Mesendoderm (in vitro differentiated cells): ENCODE measurements around the gene CTNNA1.

ENCODE experiments used
- DNase-seq: peaks from one replicate; pipeline ENCODE4 v3.0.0; 2013
- H2AK5ac ChIP-seq: 2 replicates; pipeline ENCODE4 v1.6.1; 2013; ENCODE audit warnings: low read length, inconsistent platforms
- H2BK120ac ChIP-seq: 2 replicates; pipeline ENCODE4 v1.6.1; 2013; ENCODE audit warnings: low read depth, mild to moderate bottlenecking, low read length, moderate library complexity, mixed read lengths
- H2BK15ac ChIP-seq: replicated peaks from 2 replicates; pipeline ENCODE4 v1.6.1; 2013; ENCODE audit warnings: low read depth, mild to moderate bottlenecking, moderate library complexity
- H2BK5ac ChIP-seq: 2 replicates; pipeline ENCODE4 v1.6.1; 2013; ENCODE audit warnings: low read length, inconsistent platforms
- H3K18ac ChIP-seq: 2 replicates; pipeline ENCODE4 v1.6.1; 2013; ENCODE audit warnings: mild to moderate bottlenecking, low read length, mixed read lengths
- H3K23ac ChIP-seq: one replicate; pipeline ENCODE4 v1.6.1; 2013; ENCODE audit warnings: low read length
- H3K27ac ChIP-seq: 2 replicates; pipeline ENCODE4 v1.5.1; 2013; ENCODE audit warnings: low read depth, mild to moderate bottlenecking, inconsistent platforms, low read length, moderate library complexity
- H3K27me3 ChIP-seq: 2 replicates; pipeline ENCODE4 v1.6.1; 2013; ENCODE audit warnings: low read length, control low read depth, mild to moderate bottlenecking, inconsistent platforms; ENCODE audit not compliant: insufficient read depth, poor library complexity
- H3K36me3 ChIP-seq: 2 replicates; pipeline ENCODE4 v1.6.1; 2013; ENCODE audit warnings: low read length, inconsistent platforms; ENCODE audit not compliant: control insufficient read depth, insufficient read depth
- H3K4ac ChIP-seq: one replicate; pipeline ENCODE4 v1.6.1; 2013; ENCODE audit warnings: low read depth, mild to moderate bottlenecking, low read length, moderate library complexity
- H3K4me1 ChIP-seq: 2 replicates; pipeline ENCODE4 v1.6.1; 2013; ENCODE audit warnings: low read depth, low read length, inconsistent platforms; ENCODE audit not compliant: control insufficient read depth
- H3K4me2 ChIP-seq: 2 replicates; pipeline ENCODE4 v1.6.1; 2013; ENCODE audit warnings: low read length
- H3K4me3 ChIP-seq: 2 replicates; pipeline ENCODE4 v1.5.1; 2013; ENCODE audit warnings: mild to moderate bottlenecking, low read length
- H3K56ac ChIP-seq: one replicate; pipeline ENCODE4 v1.6.1; 2013; ENCODE audit warnings: low read length
- H3K79me1 ChIP-seq: 2 replicates; pipeline ENCODE4 v1.6.1; 2013; ENCODE audit warnings: low read length, inconsistent platforms
- H3K79me2 ChIP-seq: 2 replicates; pipeline ENCODE4 v1.6.1; 2013; ENCODE audit warnings: mild to moderate bottlenecking, low read length; ENCODE audit not compliant: control insufficient read depth, insufficient read depth
- H3K9ac ChIP-seq: 2 replicates; pipeline ENCODE4 v1.6.1; 2013; ENCODE audit warnings: low read length, inconsistent platforms
- H4K5ac ChIP-seq: one replicate; pipeline ENCODE4 v1.6.1; 2013; ENCODE audit warnings: low read length
- H4K8ac ChIP-seq: one replicate; pipeline ENCODE4 v1.6.1; 2013; ENCODE audit warnings: low read depth, mild to moderate bottlenecking, control low read depth, low read length, moderate library complexity
- WGBS: extraction: QIAGEN DNeasy Blood & Tissue Kit; methylation state at CpG from one replicate; pipeline ENCODE4 v1.1.7; 2013; ENCODE audit warnings: low lambda C conversion rate, missing lambda C conversion rate; ENCODE audit not compliant: insufficient coverage; ENCODE audit errors: extremely low coverage; 5-methylcytosine and 5-hydroxymethylcytosine counted together

The CTNNA1 gene

DNA sequence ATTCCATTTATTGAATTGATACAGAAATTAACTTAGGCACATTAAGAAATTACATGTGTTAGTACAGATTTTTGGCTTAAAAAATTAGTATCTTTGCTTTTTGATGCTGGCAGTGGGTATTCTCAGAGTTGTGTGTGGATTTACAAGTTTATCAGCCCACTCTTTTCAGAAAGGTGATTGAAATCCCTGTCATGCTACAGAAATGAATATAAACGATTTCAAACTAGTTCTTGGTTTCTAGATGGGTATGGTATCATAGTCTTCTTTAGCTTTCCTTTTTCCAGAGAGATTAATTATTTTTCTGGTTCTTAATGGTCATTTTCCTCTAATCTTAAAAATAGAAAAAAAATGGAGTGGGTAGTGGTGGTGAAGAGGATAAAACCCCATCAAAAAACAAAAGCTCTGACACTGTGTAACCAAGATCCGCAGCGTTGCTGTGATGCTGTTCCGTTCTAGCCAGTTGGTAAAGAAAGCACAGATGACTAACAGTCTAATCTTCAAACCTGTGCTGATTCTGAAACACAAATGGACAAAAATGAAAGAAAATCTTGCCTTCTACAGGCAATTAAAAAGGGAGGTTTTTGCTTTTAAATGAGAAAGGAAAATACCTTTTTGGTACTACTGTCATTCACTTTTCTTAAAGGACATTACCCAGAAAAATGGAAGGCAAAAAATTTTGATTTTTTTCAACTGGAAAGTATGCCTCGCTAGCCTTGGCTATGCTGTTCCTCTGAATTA lies 116.7 kb downstream of the CTNNA1 start:
- no peak overlapping the region for H3K56ac ChIP-seq
- H3K23ac ChIP-seq, result no peak overlapping the region
- DNase-seq, result no peak
- H2AK5ac ChIP-seq, result no peak overlapping the region
- H3K18ac ChIP-seq, result peak overlapping the region; percentile 60
- H2BK5ac ChIP-seq, result no peak overlapping the region
- H2BK120ac ChIP-seq, result no peak overlapping the region
- no peaks in the 10 kb centered on the region for H3K4me1 ChIP-seq
- peak overlapping the region; percentile 56 for H4K8ac ChIP-seq
- H2BK15ac ChIP-seq, result no peak overlapping the region
- H3K79me2 ChIP-seq, result peaks cover 20% of the 10 kb centered on the region
- no peak overlapping the region for H4K5ac ChIP-seq
- no peak overlapping the region for H3K27ac ChIP-seq
- peaks cover 16% of the 10 kb centered on the region for H3K79me1 ChIP-seq
- WGBS, result no CpG with 5 or more reads among the region's 5 CpGs
- H3K27me3 ChIP-seq, result no peaks in the 10 kb centered on the region
- no peaks in the 10 kb centered on the region for H3K36me3 ChIP-seq
- no peak overlapping the region for H3K4me2 ChIP-seq
- H3K4me3 ChIP-seq, result no peak overlapping the region
- no peak overlapping the region for H3K4ac ChIP-seq
- H3K9ac ChIP-seq, result no peak overlapping the region

DNA sequence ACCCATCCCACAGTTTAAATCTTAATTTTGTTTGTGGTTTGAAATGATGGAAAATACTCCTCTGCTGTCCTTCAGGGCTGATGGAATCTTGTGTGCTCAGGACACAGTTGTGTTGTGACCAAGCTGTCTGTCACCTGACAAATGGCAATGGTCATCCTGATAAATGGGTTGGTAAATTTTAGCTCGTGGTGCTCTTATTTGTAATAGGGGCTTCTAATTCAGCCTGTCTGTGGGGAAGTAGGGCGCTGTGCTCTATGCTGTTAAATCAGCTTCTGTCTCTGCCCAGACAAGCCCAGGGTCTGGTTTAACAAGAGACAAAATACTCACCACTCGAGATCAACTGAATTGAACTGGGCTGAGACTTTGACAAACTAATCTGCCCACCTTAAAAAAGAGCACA lies 117.4 kb downstream of the CTNNA1 start:
- Histone ChIP-seq H2BK5ac (no peak overlapping the region), H3K79me1 (peaks cover 16% of the 10 kb centered on the region), H2AK5ac (no peak overlapping the region), H3K4ac (no peak overlapping the region), H4K5ac (no peak overlapping the region), H3K36me3 (no peaks in the 10 kb centered on the region), H3K27ac (no peak overlapping the region), H3K23ac (no peak overlapping the region), H3K4me2 (no peak overlapping the region), H2BK15ac (no peak overlapping the region), H4K8ac (peak overlapping the region; percentile 56), H3K4me3 (no peak overlapping the region), H3K56ac (no peak overlapping the region), H3K4me1 (peaks cover 2% of the 10 kb centered on the region), H2BK120ac (no peak overlapping the region), H3K79me2 (peaks cover 22% of the 10 kb centered on the region), H3K18ac (peak overlapping the region; percentile 60), H3K9ac (no peak overlapping the region), H3K27me3 (no peaks in the 10 kb centered on the region)
- DNase-seq, result peak; percentile 55
- no CpG with 5 or more reads among the region's 3 CpGs for WGBS

DNA sequence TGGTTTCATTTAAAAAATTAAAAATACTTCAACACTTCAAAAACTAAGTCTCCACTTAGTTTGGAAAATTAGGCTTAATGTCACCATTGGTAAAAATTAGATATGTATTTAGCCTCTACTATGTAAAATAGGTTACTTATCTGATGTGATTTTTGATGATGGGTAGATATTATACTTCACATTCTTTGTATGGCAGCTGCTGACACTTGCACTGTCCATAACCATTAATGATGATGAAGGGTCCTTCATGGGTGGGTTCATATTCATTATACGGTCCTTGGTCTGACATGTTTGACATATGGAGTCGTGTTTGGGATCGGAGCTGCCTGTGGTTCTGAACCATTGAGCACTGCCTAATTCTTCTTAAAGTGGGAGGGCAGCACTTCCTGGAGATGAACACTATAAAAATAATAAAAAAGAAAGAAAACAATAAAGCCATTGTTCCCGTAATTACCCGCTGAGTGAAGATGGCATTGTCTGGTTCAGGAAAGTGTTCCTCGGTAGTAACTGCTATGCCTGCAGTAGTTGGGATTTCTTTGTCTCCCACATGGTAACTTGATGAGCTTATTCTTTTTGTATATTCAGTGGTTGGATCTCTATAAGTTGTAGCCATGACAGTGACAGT lies 119.7 kb downstream of the CTNNA1 start:
- Histone ChIP-seq H3K4ac (no peak overlapping the region), H3K4me1 (peaks cover 2% of the 10 kb centered on the region), H4K8ac (no peak overlapping the region), H3K18ac (no peak overlapping the region), H2BK15ac (no peak overlapping the region), H3K27me3 (no peaks in the 10 kb centered on the region), H3K27ac (no peak overlapping the region), H3K9ac (no peak overlapping the region), H3K23ac (no peak overlapping the region), H2BK5ac (no peak overlapping the region), H3K79me2 (peaks cover 25% of the 10 kb centered on the region), H3K4me2 (no peak overlapping the region), H2BK120ac (no peak overlapping the region), H3K4me3 (no peak overlapping the region), H3K79me1 (peaks cover 16% of the 10 kb centered on the region), H3K36me3 (no peaks in the 10 kb centered on the region), H2AK5ac (no peak overlapping the region), H3K56ac (no peak overlapping the region), H4K5ac (no peak overlapping the region)
- WGBS, result no CpG with 5 or more reads among the region's 6 CpGs
- no peak for DNase-seq

DNA sequence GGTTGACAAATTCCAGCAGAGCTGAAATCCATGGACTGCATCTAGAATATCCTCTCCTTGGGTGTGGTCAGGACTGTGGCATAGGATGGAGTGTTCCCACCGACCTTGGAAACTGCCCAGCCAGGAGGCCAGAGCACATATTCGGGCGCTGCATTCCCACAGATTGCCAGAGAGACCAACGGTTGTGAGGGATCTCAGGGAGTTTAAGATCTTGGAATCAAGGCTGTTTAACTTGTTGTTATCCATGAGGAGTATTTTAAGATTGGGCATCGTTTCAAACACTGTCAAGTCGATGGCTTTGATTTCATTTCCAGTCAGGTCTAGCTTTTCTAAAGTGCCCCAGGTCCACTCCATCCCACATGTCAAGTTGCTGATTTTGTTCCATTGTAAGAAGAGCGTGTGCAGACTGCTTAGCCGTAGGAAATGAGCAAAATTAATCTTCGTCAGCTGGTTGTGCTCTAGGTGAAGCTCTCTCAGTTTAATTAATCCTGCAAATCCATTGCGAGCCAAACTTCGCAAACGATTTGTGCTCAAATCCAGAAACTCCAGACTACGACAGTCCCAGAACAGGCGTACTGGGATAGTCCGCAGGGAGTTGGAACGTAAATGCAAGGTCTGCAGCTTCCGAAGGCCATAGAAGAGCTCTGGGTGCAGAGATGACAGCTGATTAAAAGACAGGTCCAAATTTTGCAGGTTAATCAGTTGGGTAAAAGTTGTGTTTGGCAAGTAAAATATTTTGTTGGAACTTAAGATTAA lies 120.4 kb downstream of the CTNNA1 start:
- Histone ChIP-seq H3K4me1 (peaks cover 2% of the 10 kb centered on the region), H3K27ac (no peak overlapping the region), H3K4me2 (no peak overlapping the region), H4K5ac (no peak overlapping the region), H3K23ac (no peak overlapping the region), H2BK5ac (no peak overlapping the region), H3K4me3 (no peak overlapping the region), H3K27me3 (no peaks in the 10 kb centered on the region), H4K8ac (no peak overlapping the region), H3K56ac (no peak overlapping the region), H2BK15ac (no peak overlapping the region), H3K36me3 (no peaks in the 10 kb centered on the region), H3K4ac (no peak overlapping the region), H2AK5ac (no peak overlapping the region), H3K18ac (no peak overlapping the region), H3K79me1 (peaks cover 16% of the 10 kb centered on the region), H3K79me2 (peaks cover 24% of the 10 kb centered on the region), H2BK120ac (no peak overlapping the region), H3K9ac (no peak overlapping the region)
- no CpG with 5 or more reads among the region's 17 CpGs for WGBS
- DNase-seq, result no peak

DNA sequence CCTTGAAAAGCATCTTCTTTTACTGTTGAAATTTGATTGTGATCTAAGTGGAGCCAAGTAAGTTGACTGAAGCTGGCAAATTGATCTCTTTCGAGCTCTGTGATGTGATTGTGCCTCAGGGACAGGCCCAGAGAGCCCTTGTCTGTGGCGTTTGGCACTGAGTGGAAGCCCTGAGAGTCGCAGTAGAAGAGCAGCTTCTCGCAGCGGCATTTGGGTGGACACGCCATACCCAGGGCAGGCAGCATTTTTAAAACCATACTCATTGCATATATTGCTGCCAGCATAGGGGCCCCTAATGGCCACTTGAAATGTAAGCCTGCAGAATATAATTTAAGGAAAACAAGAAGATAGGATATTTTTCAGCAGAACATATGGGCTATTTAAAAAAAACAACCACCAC lies 121.0 kb downstream of the CTNNA1 start:
- H3K79me2 ChIP-seq, result peaks cover 27% of the 10 kb centered on the region
- H4K5ac ChIP-seq, result no peak overlapping the region
- peaks cover 18% of the 10 kb centered on the region for H3K79me1 ChIP-seq
- no peak overlapping the region for H3K56ac ChIP-seq
- H3K4me3 ChIP-seq, result no peak overlapping the region
- no peak overlapping the region for H3K4ac ChIP-seq
- peaks cover 2% of the 10 kb centered on the region for H3K4me1 ChIP-seq
- no peaks in the 10 kb centered on the region for H3K36me3 ChIP-seq
- H4K8ac ChIP-seq, result no peak overlapping the region
- no peak for DNase-seq
- no CpG with 5 or more reads among the region's 6 CpGs for WGBS
- no peak overlapping the region for H2AK5ac ChIP-seq
- no peak overlapping the region for H3K27ac ChIP-seq
- no peak overlapping the region for H2BK120ac ChIP-seq
- no peak overlapping the region for H3K4me2 ChIP-seq
- H2BK15ac ChIP-seq, result no peak overlapping the region
- no peak overlapping the region for H2BK5ac ChIP-seq
- no peaks in the 10 kb centered on the region for H3K27me3 ChIP-seq
- H3K18ac ChIP-seq, result no peak overlapping the region
- H3K23ac ChIP-seq, result no peak overlapping the region
- no peak overlapping the region for H3K9ac ChIP-seq
